Uterus (tissue), 2 donors: ENCODE results near the gene PPP2R2D.

Experiments used
- CTCF ChIP-seq, 4 experiments: fragments of 200-600 bp in 2 of 4; fragments of 450-650 bp in 2 of 4; sonication (generic) in 2 of 4; IDR thresholded peaks; one replicate each; pipeline ENCODE4 v1.5.1; 2016 to 2019; ENCODE audit warnings: antibody characterized with exemption in 4 of 4, mild to moderate bottlenecking in 2 of 4, moderate library complexity in 1 of 4
- POLR2A ChIP-seq, 2 donors: fragments of 450-650 bp; IDR thresholded peaks; one replicate each; pipeline ENCODE4 v1.6.1; 2016; ENCODE audit warnings: antibody characterized with exemption in 2 of 2, mild to moderate bottlenecking in 1 of 2, moderate library complexity in 1 of 2

- TF ChIP-seq CTCF (IDR thresholded peaks at IDR 0.05), result no peak
- no peak for TF ChIP-seq POLR2A (IDR thresholded peaks at IDR 0.05)
Observed at GRCh38 chr10:131895116-131895515, 5.7 kb upstream of the PPP2R2D start.
